Effector CD8-positive, alpha-beta T cell (primary cell): ENCODE results near the gene GRM4.

Experiments
- DNase-seq: peaks from one replicate; lab custom pipeline; 2025; lab: John Stamatoyannopoulos, UW

GRM4 gene

DNA sequence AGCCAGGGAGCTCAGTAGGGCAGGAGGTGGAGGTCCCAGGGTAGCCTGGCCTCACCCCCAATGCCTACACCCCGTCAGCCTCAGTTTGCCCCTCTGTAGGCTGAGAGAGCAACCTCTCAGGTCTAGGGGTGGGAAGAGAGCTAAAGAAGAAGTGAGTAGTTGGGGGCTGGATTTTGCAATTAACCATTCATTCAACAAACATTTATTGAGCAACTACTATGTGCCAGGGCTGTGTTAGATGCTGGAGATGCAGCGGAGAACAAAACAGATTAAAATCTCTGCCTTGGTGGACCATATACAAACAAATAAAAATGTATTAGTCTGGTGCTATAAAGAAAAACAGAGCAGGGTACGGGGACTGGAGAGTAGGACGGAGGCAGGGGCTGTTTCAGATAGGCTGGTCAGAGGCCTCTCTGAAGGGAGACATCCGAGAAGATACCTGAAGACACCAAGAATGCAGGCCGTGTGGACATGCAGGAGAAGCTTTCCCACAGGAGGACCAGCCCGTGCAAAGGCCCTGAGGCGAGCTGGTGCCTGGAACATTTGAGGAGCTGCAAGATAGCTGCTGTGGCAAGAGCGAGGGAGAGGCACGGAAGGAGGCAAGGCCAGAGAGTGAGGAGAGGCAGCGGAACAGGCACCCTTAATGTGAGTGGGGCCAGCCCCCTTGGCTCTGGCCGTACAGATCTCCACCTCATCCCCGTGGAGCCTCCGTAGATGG, 60.3 kb downstream of the GRM4 start:
- no peak for DNase-seq

DNA sequence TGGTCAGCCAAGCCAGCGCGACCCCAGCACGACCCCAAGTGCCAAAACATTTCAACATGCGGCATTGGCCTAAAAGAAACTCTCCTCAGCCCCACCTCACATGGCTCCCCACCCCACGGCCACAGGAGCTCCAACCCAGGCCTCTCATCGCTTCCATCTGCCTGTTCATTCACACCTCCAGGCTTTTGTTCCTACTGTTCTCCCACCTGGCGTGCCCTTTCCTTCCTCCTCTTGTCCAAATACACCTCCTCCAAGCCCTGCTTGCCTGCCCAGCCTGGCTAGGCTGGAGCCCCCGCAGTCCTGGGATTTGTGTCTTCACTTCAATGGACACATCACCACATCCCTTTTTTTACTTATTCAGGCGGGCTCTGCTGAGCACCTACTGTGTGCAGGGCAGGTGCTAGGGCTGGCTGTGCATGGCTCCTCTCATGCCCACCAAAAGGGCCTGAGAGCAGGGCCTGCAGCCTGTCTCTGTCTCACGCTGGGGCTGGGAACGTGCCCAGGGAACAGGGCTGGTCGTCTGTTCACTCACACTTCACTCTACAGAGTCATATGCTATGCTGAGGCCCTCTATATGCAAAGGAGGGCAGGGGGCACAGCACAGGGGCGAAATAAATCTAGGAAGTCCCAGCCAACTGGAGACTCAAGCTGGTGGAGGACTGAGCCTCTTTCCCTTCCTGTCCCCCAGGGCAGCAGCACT, 61.1 kb downstream of the GRM4 start:
- no peak for DNase-seq

DNA sequence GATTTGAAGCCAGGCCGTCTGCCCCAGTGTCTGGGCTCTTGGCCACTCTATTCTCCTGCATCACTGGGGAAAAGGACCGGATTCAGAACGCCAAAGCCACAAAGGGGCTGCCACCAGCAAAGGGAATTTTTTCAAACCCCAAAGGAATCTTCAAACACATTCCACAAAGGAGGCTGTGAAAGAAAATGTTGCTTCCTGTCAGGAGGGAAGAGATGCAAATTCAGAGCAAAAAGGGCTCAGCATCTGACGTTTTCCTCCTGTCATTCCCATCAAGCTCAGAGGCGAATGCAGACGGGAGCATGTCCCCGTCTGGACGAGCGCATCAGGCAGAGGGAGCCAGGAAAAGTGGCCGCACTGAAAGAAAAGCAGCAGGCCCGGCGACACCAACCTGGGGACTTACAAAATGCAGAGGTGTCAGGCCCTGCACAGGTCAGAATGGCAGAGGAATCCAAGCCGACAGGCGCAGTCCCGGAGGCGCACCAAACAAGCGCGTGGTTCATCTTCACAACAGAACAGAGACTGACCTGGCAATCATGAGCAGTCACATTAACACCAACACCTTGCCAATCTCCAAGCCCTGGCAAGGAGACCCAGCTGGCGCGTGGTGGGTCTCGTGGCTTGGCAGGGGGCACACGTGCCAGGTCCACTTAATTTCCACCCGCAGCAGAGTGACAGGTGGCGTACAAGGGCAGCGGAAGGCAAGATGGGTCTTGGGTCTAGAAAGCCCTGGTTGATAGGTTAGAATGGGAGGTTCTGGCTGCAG, 62.8 kb downstream of the GRM4 start:
- DNase-seq = no peak

DNA sequence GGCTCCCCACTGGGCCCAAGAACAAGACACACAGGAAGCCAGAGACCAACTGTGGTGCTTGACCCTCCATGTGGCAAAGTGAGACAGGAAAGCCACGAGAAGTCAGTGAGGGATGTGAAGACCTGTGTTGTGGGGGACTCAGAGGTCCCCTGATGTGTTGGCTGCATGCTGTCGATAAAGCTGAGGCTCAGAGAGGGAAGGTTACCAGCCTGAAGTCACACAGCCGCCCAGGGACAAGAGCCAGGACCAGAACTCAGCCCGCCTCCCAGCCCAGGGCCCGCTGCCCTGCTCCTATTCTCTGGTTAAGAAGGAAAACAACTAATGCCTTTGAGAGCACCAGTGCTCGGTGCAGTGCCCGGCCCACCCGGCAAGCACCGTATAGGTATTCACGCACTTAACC, 63.5 kb downstream of the GRM4 start:
- DNase-seq = no peak

GRCh38 chr6:34080357-34080756, 65.5 kb downstream of the GRM4 start:
- DNase-seq = no peak

GRCh38 chr6:34079899-34080298, 66.0 kb downstream of the GRM4 start:
- no peak for DNase-seq

- no peak for DNase-seq
Observed at GRCh38 chr6:34075906-34076305, 70.0 kb downstream of the GRM4 start.

DNA sequence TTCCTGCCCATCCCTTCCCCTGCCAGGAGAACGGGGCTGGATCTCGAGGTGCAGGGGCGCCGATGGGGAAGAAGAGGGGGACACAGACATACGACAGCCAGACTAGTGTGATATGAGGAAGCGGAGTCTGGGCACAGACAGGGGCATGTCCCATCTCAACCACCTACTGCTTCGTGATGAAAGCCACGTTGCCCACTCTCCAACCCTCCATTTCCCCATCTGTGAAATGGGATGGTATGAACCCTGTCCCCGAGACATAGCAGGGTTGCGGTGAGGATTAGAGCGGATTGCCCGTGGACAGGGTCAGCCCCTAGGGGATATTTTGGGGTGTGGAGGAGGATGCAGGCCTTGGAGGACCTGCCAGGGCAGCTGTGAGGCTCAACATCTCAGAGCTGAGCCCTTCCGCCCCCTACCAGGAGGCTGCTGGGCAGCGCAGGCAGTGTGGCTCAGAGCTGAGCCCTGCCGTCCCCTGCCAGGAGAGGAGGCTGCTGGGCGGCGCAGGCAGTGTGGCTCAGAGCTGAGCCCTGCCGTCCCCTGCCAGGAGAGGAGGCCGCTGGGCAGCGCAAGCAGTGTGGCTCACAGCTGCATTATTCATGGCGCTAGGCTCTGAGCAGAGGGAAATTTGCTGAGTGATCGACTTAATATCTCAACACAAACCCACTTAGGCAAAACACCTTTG, 71.7 kb downstream of the GRM4 start:
- no peak for DNase-seq

DNA sequence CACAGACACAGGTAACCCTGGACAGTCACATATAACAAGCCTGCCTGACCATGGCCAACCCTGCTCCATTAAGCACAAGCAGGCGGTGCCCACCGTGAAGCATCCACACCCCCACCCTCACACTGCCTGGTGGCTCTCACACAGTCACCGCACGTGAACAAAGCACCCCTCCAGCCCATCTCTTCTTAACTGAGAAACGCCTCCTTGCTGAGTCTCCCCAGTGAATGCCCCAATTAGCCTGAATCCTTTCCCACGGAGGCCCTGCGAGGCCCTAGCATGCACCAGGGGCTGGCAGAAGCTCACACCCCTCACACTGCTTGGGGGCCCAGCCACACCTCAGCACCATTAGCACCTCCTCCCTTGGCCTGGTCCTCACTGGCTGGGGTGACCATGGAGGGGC, 72.3 kb downstream of the GRM4 start:
- DNase-seq = no peak

DNA sequence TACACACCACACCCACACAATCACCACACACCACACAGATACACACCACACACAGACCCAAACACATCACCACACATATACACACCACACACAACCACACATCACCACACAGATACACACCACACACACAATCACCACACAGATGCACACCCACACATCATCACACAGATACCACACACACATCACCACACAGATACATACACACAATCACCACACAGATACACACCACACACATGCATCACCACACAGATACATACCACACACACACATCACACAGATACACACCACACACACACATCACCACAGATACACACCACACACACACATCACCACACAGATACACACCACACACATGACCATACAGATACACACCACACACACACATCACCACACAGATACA, 73.2 kb downstream of the GRM4 start:
- no peak for DNase-seq

DNA sequence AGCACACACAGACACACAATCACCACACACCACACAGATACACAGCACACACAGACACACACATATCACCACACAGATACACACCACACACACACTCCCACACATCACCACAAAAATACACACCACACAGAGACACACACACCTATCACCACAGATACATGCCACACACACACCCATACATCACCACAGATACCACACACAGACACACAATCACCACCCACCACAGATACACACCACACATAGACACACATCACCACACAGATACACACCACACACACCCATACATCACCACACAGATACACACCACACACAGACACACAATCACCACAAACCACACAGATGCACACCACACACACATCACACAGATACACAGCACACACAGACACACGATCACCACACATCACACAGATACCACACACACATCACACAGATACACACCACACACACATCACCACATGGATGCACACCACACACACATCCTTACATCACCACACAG, 74.0 kb downstream of the GRM4 start:
- DNase-seq = no peak

GRCh38 chr6:34071136-34071883, 74.6 kb downstream of the GRM4 start:
- DNase-seq = no peak

GRCh38 chr6:34070315-34071135, 75.4 kb downstream of the GRM4 start:
- no peak for DNase-seq

GRCh38 chr6:34068462-34069044, 77.3 kb downstream of the GRM4 start:
- DNase-seq = no peak

DNA sequence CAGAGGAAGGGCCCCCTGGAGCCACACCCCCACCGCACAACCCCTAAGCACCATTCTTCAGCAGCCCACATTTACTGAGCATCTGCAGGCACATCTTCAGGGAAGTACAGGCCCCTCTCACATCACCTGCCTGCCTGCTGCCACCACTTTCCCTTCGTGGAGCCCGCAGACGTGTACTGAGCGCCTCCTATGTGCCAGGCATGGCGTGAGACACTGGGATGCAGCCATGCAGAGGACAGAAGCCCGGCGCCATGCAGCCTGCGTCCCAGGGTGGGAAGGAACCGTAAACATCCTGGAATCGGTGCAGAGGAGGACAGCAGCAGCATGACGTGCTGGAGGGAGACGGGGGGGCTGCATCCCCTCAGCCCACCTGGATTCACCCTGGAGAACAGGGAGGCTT, 78.1 kb downstream of the GRM4 start:
- no peak for DNase-seq

GRCh38 chr6:34066772-34067770, 78.8 kb downstream of the GRM4 start:
- no peak for DNase-seq

DNA sequence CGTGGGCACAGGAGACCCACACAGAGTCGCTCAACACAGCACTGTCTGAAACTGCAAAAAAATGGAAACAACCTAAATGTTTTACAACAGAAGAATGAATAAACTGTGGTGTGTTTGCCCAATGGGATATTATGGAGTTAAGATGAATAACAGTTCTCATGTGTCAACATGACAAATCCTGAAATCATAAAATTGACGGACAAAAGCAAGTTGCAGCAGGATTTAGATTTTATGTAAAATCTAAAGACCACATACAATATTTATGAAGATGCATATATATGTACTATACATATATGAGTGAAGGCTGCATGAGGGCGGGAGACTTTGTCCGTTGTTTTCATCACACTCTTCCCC, 79.7 kb downstream of the GRM4 start:
- DNase-seq = no peak

GRCh38 chr6:34065466-34066217, 80.2 kb downstream of the GRM4 start:
- no peak for DNase-seq
